ENCODE data around the gene RRP1.

The RRP1 gene

GRCh38 chr21:43803558-43804300, 14.4 kb downstream of the RRP1 start:
- no peak for DNase-seq

- no peak for DNase-seq
Observed at GRCh38 chr21:43805275-43805800, 16.0 kb downstream of the RRP1 start.

- no peak for DNase-seq
Observed at GRCh38 chr21:43806017-43806710, 16.8 kb downstream of the RRP1 start.

GRCh38 chr21:43808367-43808766, 19.0 kb downstream of the RRP1 start:
- DNase-seq: no peak

- DNase-seq: no peak
Observed at GRCh38 chr21:43808832-43809251, 19.5 kb downstream of the RRP1 start.

- no peak for DNase-seq
Observed at GRCh38 chr21:43809346-43809799, 20.0 kb downstream of the RRP1 start.

GRCh38 chr21:43809853-43810504, 20.6 kb downstream of the RRP1 start:
- no peak for DNase-seq

- DNase-seq: peak; percentile 90
Observed at GRCh38 chr21:43810505-43811261, 21.3 kb downstream of the RRP1 start.

GRCh38 chr21:43811262-43812105, 22.1 kb downstream of the RRP1 start:
- no peak for DNase-seq

GRCh38 chr21:43812139-43812821, 22.9 kb downstream of the RRP1 start:
- DNase-seq: no peak

GRCh38 chr21:43812957-43813655, 23.7 kb downstream of the RRP1 start:
- no peak for DNase-seq

GRCh38 chr21:43813656-43813980, 24.2 kb downstream of the RRP1 start:
- DNase-seq: no peak

- no peak for DNase-seq
Observed at GRCh38 chr21:43814215-43815106, 25.1 kb downstream of the RRP1 start.

- no peak for DNase-seq
Observed at GRCh38 chr21:43815107-43815613, 25.8 kb downstream of the RRP1 start.

GRCh38 chr21:43815991-43816390, 26.6 kb downstream of the RRP1 start:
- no peak for DNase-seq

GRCh38 chr21:43816611-43817071, 27.3 kb downstream of the RRP1 start:
- no peak for DNase-seq

- no peak for DNase-seq
Observed at GRCh38 chr21:43817157-43818086, 28.0 kb downstream of the RRP1 start.

GRCh38 chr21:43818685-43819084, 29.3 kb downstream of the RRP1 start:
- DNase-seq: no peak
